ENCODE data around the gene ATP8B4.
"Not testable (repeated sequence)": the region's sequence is repeated elsewhere in the genome, so short reads cannot be mapped to it uniquely, and the experiment has no call there.

The ATP8B4 gene

DNA sequence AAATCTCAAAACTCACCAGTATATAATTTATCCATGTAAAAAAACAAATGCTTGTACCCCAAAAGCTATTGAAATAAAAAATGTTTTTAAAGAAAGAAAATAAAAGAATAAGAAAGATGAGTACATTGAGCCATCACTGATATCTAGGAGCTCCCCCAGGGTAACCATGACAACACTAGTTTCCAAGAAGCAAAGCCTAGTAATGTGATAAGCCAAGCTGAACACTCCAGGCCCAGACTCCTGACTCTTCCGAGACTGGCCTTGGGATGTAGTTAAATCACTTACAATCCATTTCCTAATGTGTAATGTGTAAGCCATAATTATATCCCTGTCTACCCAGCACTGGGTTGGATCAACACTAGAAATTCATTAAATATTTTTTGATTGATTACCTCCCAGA lies 21.1 kb upstream of the ATP8B4 start:
- DNase-seq, result no peak

DNA sequence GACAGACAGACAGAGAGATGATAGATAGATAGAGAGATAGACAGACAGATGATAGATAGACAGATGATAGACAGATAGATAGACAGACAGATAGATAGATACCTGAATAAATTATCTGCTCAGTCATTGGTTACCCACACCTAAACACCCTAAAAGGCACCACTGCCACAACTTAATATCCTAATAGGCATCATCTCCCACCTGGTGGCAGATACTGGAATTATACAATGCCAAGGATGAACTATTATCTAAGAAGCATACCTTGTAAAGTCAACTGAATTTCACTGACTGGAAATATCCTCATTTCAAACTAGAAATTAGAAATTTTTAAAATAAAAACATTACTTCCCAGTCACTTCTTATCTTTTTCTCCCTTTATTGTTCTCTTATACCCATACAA lies 19.4 kb upstream of the ATP8B4 start:
- DNase-seq, result no peak

DNA sequence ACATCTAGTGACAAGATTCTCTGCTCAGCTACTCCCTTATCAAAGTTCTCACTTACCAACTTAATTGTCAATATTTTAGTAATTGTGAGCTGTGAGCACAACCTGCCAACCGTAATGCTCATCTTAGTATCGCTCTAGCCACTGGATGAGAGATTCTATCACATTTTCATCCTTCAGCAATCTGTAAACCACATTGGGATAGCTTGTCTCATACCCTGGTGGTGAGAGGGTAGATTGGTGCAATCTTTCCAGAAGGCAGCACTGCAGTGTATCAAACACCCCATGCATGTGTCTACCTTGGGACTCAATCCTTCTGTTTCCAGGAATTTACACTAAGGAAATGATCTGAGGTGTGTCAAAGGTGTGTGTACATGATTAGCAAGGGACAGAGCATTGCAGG lies 18.9 kb upstream of the ATP8B4 start:
- DNase-seq, result no peak

DNA sequence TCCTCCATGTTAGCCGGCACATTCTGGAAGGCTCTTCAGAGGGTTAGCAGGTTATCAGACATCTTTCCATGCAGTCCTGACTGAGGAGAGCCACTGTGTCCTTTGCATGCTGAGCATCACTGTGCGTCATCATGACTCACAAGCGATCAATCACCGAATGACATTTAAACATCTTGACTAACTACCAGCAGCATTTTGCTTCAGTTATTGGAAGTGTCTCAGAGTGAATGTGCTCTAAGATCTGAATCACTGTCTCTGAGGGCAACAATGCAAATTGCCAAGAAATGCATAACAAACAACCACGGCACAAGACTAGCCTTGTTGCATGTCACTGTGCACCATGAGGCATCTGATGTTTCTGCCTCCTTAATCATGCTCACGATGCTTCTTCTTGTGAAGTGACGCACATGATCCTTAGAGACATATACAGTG lies 18.3 kb upstream of the ATP8B4 start:
- no peak for DNase-seq

DNA sequence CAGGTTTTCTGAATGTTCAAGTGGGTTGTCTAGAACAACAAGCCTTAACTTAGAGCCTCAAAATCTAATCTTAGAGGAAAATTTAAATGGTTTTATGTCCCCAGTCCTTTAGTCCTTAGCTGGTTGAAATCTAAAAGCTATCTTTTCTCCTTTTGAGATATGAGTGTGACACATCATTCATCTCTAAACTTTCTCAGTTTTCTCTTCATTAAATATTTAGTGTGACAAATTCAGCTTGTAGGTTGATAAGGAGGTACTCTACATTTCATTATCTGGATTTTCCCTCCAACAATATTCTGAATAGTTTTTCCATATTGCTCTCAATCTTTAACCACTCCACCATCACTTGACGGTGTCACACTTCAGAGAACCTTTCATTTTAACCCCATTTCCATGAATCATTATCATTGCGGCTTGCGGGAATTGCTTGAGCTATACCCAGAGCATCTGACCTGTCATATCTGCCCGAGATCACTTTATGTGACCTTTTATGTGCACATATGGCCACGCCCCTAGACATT lies 16.1 kb upstream of the ATP8B4 start:
- DNase-seq, result no peak

DNA sequence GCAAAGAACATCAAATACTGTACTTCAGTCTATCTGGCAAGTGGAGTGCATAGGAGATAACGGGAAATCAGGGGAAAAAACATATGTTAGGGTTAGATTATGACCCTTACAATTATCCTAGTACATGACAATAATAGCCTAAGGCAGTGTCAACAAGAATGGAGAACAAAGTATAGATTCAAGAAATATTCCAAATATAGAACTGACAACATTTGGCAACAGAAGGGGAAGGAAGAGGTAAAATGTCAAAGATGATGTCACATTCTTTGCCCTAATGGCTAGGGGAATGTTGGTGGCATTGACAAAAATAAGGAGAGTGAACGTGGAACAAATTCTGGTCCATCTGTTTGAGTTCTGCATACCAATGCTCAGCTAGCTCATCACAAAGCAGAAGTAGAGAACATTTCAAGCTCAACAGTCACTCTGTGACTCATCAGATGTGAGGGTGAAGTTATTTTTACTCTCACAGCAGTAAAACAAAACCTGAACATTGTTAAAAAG lies 15.5 kb upstream of the ATP8B4 start:
- DNase-seq, result no peak

DNA sequence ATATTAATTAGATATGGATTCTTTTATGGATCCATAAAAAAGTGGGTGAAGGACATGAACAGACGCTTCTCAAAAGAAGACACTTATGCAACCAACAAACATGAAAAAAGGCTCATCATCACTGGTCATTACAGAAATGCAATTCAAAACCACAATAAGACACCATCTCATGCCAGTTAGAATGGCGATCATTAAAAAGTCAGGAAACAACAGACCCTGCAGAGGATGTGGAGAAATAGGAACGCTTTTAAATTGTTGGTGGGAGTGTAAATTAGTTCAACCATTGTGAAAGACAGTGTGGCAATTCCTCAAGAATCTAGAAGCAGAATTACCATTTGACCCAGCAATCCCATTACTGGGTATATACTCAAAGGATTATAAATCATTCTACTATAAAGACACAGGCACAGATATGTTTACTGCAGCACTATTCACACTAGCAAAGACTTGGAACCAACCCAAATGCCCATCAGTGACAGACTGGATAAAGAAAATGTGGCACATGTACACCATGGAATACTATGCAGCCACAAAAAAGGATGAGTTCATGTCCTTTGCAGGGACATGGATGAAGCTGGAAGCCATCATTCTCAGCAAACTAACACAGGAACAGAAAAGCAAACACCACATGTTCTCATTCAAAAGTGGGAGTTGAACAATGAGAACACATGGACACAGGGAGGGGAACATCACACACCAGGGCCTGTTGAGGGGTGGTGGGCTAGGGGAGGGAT lies 13.4 kb upstream of the ATP8B4 start:
- DNase-seq, result not testable (repeated sequence)

DNA sequence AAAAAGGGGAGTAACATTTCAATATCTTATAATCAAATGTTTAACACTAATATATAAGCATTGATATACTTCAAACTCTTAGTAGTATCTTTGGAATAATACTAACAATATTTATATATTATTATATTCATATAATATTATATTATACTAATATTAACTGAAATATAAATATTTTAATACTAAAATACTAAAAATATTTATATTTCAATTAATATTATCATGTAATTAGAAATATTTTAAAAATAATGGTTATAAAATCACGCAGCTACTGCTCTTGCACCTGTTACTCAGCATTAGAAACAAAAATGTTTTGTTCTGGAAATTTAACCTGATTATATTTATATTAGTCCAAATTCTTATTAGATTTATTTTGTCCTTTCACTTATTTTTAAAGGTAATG lies 12.6 kb upstream of the ATP8B4 start:
- no peak for DNase-seq

DNA sequence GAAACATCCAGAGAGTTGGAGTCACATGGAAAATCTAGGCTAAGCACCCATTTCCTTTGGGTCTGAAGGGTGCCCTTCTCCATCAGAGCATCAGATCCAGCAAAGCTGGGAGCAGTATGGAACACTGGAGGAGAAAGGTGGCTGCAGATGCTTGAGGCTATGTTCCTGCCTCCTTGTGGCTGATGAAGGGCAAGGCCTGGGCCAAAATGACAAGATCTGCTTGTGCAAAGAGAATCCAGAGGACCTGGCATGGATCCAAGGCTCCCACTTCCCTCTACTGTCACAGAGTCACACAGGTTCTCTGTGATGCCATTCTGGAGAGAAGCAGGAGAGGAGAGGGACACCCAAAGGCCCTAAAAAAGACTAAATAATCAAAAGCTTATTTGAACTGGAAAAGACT lies 9.2 kb upstream of the ATP8B4 start:
- no peak for DNase-seq

DNA sequence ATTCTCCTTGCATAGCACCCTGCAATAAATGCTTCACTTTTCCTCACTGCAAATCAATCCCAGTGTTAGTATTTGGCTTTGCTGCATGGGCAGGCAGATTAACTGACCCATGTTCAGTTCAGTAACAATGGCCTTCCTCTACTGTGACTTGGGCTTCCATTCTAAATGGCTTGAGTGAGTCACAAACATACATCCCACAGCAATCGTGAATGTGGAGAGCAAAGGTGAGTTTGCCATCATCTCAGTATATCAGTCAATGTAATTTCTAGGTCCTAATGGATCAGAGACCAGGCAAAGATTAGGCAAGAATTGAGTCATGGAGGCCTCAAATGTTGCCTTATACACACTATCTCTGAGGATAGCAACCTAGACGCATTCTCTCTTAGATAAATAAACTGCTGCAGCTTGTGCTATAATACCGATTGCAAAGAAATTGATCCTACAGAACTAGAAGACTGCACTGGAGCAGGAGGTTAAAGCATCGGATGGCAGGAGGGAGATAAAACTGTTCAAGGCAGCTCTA lies 8.3 kb upstream of the ATP8B4 start:
- no peak for DNase-seq

DNA sequence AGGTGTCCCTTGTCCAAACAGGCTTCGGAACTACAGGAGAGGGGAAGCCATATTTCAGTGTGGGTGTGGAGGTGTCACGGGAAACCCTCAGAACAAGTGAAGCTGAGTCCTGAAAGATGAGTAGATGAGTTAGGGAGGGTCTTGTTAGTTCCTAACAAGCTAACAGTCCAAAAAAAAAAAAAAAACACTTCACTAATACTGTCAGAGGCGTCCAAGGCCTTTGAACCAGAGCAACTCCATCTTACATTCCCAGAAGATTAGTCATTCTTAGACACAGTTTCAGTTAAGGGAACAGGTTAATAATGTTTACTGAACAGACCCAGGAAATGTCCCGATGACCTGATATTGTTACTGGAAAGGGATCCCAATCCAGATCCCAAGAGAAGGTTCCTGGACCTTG lies 7.0 kb upstream of the ATP8B4 start:
- no peak for DNase-seq

DNA sequence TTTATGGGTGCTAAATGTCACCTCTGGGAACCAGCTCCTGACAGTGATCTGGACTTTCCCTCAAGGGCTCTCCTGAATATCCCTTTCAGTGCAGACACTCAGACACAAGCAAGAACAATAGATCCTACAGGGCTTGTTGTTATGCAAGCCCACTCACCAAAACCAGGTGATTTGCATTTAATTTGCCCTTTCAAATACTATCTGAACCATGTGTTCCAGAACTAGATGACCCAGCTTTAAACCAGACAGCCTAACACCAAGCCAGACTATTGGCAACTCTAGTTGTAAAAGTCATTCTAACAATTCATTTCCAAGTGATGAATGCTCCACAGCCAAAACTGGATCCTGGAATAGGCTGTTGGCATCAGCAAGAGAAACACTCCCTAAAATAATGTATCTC lies 5.6 kb upstream of the ATP8B4 start:
- no peak for DNase-seq

DNA sequence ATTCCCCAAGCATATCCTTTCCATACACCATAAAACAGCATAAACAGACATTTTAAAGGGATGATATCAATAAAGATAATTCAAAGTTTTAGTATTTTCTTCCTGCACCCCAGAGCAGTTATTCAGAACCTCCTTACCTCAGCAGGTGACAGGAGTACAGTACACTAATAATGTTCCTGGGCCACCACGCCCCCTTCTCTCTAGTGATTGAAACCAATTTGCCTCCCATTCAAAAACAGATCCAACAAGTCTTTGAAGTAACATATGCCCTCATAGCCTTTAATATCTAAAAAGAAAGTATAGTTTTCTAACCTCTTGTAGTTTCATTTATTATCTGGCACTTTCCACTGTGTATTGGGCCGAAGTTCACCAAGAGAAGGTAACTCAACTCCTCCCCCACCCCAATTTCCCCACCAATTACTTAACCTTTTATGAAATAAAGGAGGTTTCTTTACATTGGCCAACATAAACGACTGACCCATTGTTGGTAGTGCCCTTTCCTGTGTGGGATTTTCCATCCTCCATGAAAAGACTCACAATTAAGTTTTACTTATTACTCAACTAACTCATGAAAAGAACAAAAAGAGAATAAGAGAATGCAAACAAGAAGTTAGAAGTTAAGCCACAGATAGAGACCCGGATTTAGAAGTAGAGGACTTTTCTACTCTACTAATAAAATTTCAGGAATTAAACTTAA lies 5.0 kb upstream of the ATP8B4 start:
- DNase-seq, result no peak

DNA sequence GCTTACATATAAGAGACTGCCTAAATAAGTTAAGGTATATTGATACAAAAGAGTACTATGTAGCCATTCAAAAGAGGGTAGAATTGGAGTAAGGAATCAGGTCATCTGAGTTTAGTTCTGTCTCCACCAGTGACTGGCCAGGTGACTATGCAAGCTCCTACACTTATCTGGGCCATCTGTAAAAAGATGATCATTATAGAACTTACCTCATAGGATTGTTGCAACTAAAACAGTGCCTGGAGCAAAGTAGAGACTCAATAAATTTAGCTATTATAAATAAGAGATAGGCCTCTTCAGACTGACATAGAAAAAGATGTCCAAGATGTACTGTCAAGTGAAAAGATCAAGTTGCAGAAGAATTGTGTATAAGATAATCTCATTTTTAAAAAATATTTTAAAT lies 1.7 kb upstream of the ATP8B4 start:
- no peak for DNase-seq

DNA sequence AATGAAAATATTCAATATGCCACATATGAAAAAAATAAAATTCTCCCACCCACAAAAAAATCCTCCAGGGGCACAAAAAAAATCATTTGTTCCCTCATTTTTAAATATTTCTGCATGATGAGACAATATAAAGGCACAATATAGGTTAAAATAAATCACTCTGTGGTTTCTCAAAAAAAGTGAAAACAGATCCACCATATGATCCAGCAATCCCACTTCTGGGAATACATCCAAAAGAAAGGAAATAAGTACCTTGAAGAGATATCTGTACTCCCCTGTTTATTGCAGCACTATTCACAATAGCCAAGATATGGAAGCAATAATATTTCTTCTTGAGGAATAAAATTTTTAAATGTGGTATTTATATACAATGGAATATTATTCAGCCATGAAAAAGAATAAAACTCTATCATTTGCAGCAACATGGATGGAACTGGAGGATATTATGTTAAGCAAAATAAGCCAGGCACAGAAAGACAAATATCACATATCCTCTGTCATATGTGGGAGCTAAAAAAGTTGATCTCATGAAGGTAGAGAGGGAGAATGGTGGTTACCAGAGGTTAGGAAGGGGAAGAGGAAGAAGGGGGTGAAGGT lies 1.5 kb downstream of the ATP8B4 start:
- DNase-seq, result no peak

DNA sequence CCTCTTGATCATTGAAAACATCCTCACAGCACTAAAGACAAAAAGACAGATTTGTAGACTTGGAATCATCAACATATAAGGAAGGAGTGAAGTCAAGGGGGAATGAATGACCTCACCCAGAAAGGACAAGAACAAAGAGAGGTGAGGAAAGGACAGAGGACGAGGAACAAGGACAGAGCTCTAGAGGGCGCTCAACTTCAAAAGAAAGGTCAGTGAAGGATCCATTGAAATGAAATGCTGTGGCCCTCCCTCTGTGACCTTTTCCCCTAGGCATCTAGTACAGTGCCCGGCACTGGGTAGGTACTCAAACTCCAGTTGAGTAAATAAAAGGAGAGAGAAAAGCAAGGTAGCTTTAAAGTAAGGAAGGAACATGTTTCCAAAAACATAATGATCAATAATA lies 2.6 kb downstream of the ATP8B4 start:
- DNase-seq, result no peak

DNA sequence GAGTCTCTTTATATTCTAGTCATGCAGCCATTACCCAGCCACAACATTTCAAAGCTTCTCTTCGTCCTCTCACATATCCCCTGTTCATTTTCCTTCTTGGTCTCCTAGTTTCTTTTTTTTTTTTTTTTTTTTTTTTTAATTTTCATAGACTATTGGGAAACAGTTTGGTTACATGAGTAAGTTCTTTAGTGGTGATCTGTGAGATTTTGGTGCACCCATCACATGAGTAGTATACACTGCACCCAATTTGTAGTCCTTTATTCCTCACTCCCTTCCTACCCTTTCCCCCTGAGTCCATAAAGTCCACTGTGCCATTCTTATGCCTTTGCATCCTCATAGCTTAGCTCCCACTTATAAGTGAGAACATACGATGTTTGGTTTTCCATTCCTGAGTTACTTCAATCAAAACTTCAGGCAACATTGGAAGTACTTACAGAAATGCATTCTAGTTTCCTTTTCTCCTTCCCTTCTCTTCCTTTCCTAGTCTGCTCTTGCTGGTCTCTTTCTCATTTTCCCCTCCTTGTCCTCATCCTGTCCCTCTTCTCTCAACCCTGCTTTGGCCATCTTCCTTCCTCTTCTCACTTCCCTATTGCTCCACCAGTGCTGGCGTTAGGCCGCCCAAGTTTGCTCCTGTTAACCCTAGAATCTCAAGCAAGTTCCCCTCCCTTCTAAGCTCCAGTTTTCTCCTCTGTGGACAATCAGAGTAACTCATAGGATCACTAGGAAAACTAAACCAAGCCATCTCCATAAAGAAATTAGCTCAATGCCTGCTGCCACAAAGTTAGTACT lies 4.8 kb downstream of the ATP8B4 start:
- DNase-seq, result no peak

DNA sequence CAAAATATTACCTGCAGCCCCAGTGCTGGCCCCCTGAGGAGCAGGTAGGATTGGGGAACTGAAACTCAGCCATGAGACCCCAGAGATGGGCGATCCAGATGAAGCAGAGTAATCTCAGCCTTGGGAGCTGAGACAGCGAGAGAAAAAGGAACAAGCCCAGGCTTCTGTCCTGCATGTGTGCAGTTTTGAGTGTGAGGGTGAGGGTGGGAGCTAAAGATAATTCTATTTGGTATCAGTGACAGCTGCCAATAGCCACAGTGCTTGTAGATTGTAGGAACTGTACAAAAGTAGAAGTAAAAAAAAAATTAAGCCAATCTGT lies 5.9 kb downstream of the ATP8B4 start:
- no peak for DNase-seq

DNA sequence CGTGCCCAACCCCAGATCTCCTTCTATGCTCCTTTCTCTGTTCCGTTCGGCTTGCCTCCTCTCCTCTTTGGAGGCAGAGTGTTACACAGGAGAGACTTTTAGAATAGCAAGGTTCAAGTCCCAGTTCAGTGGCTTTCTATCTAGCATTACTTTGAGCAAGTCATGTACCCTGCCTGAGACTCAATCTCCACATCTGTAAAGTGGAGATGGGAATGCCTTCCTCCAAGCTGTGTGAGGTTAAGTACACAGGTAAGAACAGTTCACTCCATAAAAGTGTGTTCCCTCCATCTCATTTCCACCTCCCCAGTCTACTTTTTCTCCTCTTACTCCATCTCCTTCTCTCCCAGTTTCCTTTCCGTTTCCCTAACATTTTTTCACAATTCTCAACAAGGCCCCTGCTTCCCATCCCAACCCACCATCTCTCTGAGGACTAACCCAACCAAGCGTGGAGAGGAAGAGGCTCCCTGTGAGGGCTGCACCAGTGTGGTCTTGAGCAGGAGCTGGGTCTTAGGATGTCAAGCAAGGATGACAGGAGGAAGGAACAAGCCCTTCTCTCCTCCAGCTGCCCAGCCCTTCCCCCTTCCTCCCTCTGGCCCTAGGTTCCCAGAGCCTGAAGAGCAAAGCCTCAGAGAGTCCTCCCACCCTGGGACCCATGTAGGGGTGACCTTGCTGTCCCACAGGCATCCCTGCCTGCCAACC lies 6.4 kb downstream of the ATP8B4 start:
- no peak for DNase-seq

DNA sequence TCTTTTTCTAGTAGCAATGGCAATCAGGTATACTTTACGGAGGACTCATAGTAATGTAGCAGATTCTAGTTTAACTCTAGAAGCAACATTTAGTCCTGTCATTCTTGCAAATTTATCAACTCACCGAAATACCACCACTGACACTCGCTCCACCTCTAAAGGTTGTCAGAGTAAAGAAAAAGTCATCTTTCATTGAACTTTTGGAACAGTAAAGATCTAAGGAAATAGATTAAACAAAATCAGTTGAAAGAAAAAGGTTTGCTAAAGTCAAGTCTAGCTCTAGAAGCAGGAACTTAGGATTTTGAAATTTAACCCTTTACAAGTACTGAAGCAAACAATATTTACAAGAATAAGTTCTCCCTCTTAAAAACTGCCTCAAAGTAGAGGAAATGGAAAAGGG lies 8.7 kb downstream of the ATP8B4 start:
- DNase-seq, result no peak

DNA sequence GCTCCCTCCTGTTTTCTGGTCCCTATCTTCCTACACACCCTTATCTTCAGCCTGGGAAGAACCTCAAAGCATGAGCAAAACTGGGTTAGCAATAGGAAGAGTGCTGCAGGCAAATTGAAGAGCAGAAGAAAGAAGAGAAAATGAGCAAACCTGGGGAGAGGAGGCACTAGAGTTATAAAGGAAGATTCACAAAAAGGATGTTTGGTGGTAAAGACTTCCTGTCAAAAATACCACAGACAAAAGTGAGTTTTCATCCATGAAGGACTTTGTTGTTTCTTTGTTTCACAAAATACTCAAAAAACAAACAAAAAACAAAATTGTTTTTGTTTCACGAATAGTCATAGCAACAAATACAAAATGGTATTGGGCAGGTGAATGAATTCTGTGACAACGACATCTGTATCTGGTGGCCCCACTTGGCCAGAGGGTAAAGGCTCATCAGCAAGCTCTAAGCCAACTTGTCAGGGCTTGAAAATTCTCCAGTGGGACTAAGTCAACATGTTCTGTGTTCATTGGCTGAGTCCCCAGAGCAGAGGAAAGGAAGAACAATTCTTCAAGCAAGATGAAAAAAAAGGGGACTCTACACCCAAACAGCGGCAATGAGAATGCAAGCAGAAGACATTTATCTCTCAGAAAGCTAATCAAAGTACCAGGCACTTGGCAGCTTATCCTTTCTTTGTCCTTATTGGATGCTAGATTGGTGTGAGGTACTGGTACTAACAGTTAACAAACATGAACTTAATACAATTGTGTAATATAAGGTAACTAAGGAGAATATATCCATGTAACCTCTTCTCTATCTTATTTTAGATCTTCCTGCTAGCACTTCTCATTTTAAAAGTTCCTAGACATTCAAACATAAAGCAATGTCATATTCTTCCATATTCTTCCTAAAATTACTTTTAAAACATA lies 9.7 kb downstream of the ATP8B4 start:
- DNase-seq, result no peak
